Measurements from ENCODE around the gene TBK1. TPM values are rescaled to one million over a fixed set of nuclear protein-coding genes. Genes with fewer than 3 reads are reported as not detected.

Gene TBK1
- total RNA-seq (2021) (15.9 to 17.7 TPM (median 16.8 TPM) in 3 replicates), Bru-seq, nascent RNA (percentile 82 among the genes with signal in this experiment)
- long read RNA-seq, experiment 1, transcript TBK1-201 (21 exons, 3,256 nt), result major isoform, 90 of 136 reads
- long read RNA-seq, experiment 1, partial matches to known transcripts, result 12 of 136 reads
- long read RNA-seq, experiment 1, other reads (novel, unspliced or antisense), result 34 of 136 reads
- long read RNA-seq, experiment 2, transcript TBK1-201 (21 exons, 3,256 nt), result major isoform, 5 of 22 reads
- long read RNA-seq, experiment 2, partial matches to known transcripts, result 7 of 22 reads
- long read RNA-seq, experiment 2, other reads (novel, unspliced or antisense), result 10 of 22 reads
- long read RNA-seq, experiment 3, transcript TBK1-201 (21 exons, 3,256 nt), result major isoform, 25 of 59 reads
- long read RNA-seq, experiment 3, partial matches to known transcripts, result 21 of 59 reads
- long read RNA-seq, experiment 3, other reads (novel, unspliced or antisense), result 13 of 59 reads

GRCh38 chr12:64451687-64452558, at the start of gene TBK1:
Gene TBK1 (plus strand): TSS chr12:64452120. CDS start chr12:64455871, 3,751 bp downstream.
- DNase-seq (ENCODE audit: low spot score), result peak; percentile 88
- Mint-ChIP-seq H3K4me1 (peaks cover 22% of the 10 kb centered on the region), H3K27me3 (ENCODE audit: low read depth) (no peaks in the 10 kb centered on the region), H3K9me3 (no peaks in the 10 kb centered on the region), H3K36me3 (peaks cover 18% of the 10 kb centered on the region), H3K4me3 (peak within 1 kb of the TSS; percentile 91), H3K27ac (peak within 1 kb of the TSS; percentile 95)
- POLR2A ChIA-PET, result interaction anchor here (0.9 kb wide), 2 partner anchors 22 to 48 kb away, joined by 3 read pairs; partner anchors contain the start of gene XPOT
- peak; percentile 83 for ATAC-seq
- CTCF ChIA-PET, result no interaction called here
- TF ChIP-seq ZBTB21 (CRISPR knock-in tag; IDR thresholded peaks at IDR 0.05; ENCODE audit: borderline replicate concordance), result no peak
- TF ChIP-seq TP53 (CRISPR knock-in tag; IDR thresholded peaks at IDR 0.05), result peak; percentile 82; the same call in 1 of the 2 replicates
- TF ChIP-seq ZNF121 (CRISPR knock-in tag; IDR thresholded peaks at IDR 0.05), result no peak
- TF ChIP-seq FOXP1 (CRISPR knock-in tag; IDR thresholded peaks at IDR 0.05; ENCODE audit: borderline replicate concordance), result peak; percentile 82
- TF ChIP-seq ZNF232 (CRISPR knock-in tag; IDR thresholded peaks at IDR 0.05), result peak; percentile 78
- peak; percentile 65; the same call in 1 of the 2 replicates for TF ChIP-seq ZNF416 (CRISPR knock-in tag; IDR thresholded peaks at IDR 0.05)
- TF ChIP-seq ATF1 (CRISPR knock-in tag; IDR thresholded peaks at IDR 0.05), result no peak
- 0 out of 2 replicates have a peak, but pooled peaks have one; percentile 31 for TF ChIP-seq NR3C1 (CRISPR knock-in tag; conservative IDR thresholded peaks at IDR 0.05; ENCODE audit: low read depth)
- TF ChIP-seq EMX1 (CRISPR knock-in tag; IDR thresholded peaks at IDR 0.05), result peak; percentile 55
- 0 out of 2 replicates have a peak, but pooled peaks have one; percentile 2 for TF ChIP-seq TEAD1 (CRISPR knock-in tag; IDR thresholded peaks at IDR 0.05)
- no peak for TF ChIP-seq ATF3 (CRISPR knock-in tag; conservative IDR thresholded peaks at IDR 0.05)
- TF ChIP-seq AR (CRISPR knock-in tag; IDR thresholded peaks at IDR 0.05), result no peak
- no peak for TF ChIP-seq NFYB (CRISPR knock-in tag; conservative IDR thresholded peaks at IDR 0.05; ENCODE audit: low read depth)
- TF ChIP-seq MYBL2 (CRISPR knock-in tag; IDR thresholded peaks at IDR 0.05), result peak; percentile 48; the same call in 1 of the 2 replicates
- TF ChIP-seq, protein P1, sequence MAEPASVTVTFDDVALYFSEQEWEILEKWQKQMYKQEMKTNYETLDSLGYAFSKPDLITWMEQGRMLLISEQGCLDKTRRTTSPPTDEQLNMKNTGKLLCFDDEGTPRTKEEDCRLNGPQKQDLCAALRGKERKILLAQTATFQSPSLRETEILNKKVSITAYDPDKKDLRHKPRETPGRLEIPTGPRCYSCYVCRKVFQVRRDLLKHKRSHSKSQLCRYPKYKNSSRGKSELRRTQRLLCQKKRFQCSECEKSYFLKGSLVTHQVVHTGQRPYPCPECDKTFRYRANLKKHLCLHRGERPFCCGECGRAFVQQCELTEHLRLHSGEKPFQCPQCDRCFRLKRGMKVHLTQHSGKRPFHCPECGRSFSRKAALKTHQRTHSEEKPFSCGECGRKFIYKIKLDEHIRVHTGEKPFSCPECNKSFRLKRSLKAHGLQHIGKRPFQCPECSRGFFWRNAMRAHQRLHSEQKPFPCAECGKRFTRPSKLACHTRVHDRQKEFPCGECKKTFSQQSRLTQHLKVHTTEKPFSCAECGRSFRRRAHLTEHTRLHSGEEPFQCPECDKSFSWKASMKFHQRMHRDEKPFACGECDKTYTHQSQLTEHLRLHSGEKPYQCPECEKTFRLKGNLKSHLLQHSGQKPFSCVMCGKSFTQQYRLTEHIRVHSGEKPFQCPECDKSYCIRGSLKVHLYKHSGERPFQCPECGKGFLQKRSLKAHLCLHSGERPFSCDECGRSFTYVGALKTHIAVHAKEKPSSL (CRISPR knock-in tag; conservative IDR thresholded peaks at IDR 0.05), result no peak
- TF ChIP-seq GRHL2 (CRISPR knock-in tag; IDR thresholded peaks at IDR 0.05; ENCODE audit: insufficient replicate concordance, severe bottlenecking), result no peak
- no peak for TF ChIP-seq ZNF317 (CRISPR knock-in tag; IDR thresholded peaks at IDR 0.05; ENCODE audit: borderline replicate concordance, low read depth)
- TF ChIP-seq, protein P2, sequence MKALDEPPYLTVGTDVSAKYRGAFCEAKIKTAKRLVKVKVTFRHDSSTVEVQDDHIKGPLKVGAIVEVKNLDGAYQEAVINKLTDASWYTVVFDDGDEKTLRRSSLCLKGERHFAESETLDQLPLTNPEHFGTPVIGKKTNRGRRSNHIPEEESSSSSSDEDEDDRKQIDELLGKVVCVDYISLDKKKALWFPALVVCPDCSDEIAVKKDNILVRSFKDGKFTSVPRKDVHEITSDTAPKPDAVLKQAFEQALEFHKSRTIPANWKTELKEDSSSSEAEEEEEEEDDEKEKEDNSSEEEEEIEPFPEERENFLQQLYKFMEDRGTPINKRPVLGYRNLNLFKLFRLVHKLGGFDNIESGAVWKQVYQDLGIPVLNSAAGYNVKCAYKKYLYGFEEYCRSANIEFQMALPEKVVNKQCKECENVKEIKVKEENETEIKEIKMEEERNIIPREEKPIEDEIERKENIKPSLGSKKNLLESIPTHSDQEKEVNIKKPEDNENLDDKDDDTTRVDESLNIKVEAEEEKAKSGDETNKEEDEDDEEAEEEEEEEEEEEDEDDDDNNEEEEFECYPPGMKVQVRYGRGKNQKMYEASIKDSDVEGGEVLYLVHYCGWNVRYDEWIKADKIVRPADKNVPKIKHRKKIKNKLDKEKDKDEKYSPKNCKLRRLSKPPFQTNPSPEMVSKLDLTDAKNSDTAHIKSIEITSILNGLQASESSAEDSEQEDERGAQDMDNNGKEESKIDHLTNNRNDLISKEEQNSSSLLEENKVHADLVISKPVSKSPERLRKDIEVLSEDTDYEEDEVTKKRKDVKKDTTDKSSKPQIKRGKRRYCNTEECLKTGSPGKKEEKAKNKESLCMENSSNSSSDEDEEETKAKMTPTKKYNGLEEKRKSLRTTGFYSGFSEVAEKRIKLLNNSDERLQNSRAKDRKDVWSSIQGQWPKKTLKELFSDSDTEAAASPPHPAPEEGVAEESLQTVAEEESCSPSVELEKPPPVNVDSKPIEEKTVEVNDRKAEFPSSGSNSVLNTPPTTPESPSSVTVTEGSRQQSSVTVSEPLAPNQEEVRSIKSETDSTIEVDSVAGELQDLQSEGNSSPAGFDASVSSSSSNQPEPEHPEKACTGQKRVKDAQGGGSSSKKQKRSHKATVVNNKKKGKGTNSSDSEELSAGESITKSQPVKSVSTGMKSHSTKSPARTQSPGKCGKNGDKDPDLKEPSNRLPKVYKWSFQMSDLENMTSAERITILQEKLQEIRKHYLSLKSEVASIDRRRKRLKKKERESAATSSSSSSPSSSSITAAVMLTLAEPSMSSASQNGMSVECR (CRISPR knock-in tag; IDR thresholded peaks at IDR 0.05; ENCODE audit: borderline replicate concordance), result peak; percentile 3; the same call in 1 of the 2 replicates
- TF ChIP-seq, protein P3, sequence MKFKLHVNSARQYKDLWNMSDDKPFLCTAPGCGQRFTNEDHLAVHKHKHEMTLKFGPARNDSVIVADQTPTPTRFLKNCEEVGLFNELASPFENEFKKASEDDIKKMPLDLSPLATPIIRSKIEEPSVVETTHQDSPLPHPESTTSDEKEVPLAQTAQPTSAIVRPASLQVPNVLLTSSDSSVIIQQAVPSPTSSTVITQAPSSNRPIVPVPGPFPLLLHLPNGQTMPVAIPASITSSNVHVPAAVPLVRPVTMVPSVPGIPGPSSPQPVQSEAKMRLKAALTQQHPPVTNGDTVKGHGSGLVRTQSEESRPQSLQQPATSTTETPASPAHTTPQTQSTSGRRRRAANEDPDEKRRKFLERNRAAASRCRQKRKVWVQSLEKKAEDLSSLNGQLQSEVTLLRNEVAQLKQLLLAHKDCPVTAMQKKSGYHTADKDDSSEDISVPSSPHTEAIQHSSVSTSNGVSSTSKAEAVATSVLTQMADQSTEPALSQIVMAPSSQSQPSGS (CRISPR knock-in tag; IDR thresholded peaks at IDR 0.05; ENCODE audit: borderline replicate concordance, low read depth), result no peak
- TF ChIP-seq NR2C2 (CRISPR knock-in tag; IDR thresholded peaks at IDR 0.05), result no peak
- TF ChIP-seq ZNF219 (CRISPR knock-in tag; IDR thresholded peaks at IDR 0.05; ENCODE audit: borderline replicate concordance), result no peak
- no peak for TF ChIP-seq NR1H2 (CRISPR knock-in tag; IDR thresholded peaks at IDR 0.05)
- peak; percentile 73; the same call in 1 of the 2 replicates for TF ChIP-seq NFE2L1 (CRISPR knock-in tag; IDR thresholded peaks at IDR 0.05)
